ENCODE results near the gene C1orf21. TPM values are rescaled to one million over a fixed set of nuclear protein-coding genes. Genes with fewer than 3 reads are reported as not detected.

C1orf21 gene
- total and polyA plus RNA-seq, 2 donors (not counting 1 experiment from before 2014, with no cell fraction given): under 0.01 to 0.32 TPM

DNA sequence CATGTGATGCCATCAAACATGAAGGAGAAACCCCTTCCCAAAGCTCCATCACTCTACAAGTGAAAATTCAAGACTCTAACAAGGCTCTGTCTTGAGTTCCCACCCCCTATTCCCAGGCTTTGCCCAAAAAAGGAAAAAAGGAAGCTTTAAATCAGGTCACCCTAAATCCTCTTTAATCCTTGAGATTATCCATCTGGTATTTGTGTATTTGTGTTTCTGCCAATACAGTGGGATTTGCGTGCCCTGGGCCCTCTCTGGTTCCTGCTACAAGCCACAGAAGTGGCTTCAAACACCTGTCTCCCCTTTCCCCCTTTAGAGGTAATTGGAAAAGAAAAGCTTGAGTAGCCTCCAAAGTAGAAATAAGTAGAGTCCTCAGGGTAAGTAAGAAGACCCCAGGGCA lies 247.5 kb downstream of the C1orf21 start:
- H3K4me3 ChIP-seq (ENCODE audit: control extremely low read depth in 1 of 5, extremely low read depth in 1 of 5, insufficient read depth in 1 of 5, low read depth in 2 of 5, low read length in 4 of 5): no peak overlapping the region
- H3K9me3 Mint-ChIP-seq (ENCODE audit: insufficient read depth): no peaks in the 10 kb centered on the region
- no CpG with 5 or more reads among the region's 1 CpG for WGBS (ENCODE audit: insufficient coverage)
- no peak for DNase-seq
- H3K4me3 Mint-ChIP-seq: no peak overlapping the region
- H3K27me3 ChIP-seq (replicated peaks in 1 of 4; ENCODE audit: control extremely low read depth in 1 of 4, control insufficient read depth in 3 of 4, insufficient read depth in 4 of 4, low read length in 3 of 4): no peaks in the 10 kb centered on the region
- intact Hi-C loops (cut with micrococcal nuclease): no loop called here
- no peaks in the 10 kb centered on the region for H3K4me1 ChIP-seq (ENCODE audit: control insufficient read depth in 2 of 2, insufficient read depth in 2 of 2, low read length in 2 of 2)
- H3K4me1 Mint-ChIP-seq: no peaks in the 10 kb centered on the region
- peaks cover 22% of the 10 kb centered on the region for H3K27me3 Mint-ChIP-seq
- no peaks in the 10 kb centered on the region for H3K79me2 ChIP-seq (ENCODE audit: control insufficient read depth, insufficient read depth, low read length)
- no peak overlapping the region for H3K9ac ChIP-seq (ENCODE audit: low read length)
- H3K36me3 ChIP-seq (replicated peaks in 1 of 2; ENCODE audit: control extremely low read depth in 1 of 2, control insufficient read depth in 1 of 2, extremely low read depth in 1 of 2, insufficient read depth in 2 of 2, low read length in 1 of 2): no peaks in the 10 kb centered on the region
- no peaks in the 10 kb centered on the region for H3K9me3 ChIP-seq (ENCODE audit: control extremely low read depth in 1 of 3, control insufficient read depth in 2 of 3, insufficient read depth in 1 of 3, low read length in 2 of 3)
- ATAC-seq (ENCODE audit: low read depth): no peak
- ChIA-PET CTCF (no interaction called here), POLR2A (no interaction called here)
- no peak overlapping the region for H2AFZ ChIP-seq (ENCODE audit: insufficient read depth, low read depth, low read length, poor library complexity, severe bottlenecking)
- no peaks in the 10 kb centered on the region for H4K20me1 ChIP-seq (ENCODE audit: control insufficient read depth, insufficient read depth, low read length, poor library complexity, severe bottlenecking)
- no peak for TF ChIP-seq EZH2 (IDR thresholded peaks at IDR 0.05; ENCODE audit: borderline replicate concordance, insufficient read depth, low read depth, low read length, poor library complexity, severe bottlenecking)
- TF ChIP-seq, protein P1, sequence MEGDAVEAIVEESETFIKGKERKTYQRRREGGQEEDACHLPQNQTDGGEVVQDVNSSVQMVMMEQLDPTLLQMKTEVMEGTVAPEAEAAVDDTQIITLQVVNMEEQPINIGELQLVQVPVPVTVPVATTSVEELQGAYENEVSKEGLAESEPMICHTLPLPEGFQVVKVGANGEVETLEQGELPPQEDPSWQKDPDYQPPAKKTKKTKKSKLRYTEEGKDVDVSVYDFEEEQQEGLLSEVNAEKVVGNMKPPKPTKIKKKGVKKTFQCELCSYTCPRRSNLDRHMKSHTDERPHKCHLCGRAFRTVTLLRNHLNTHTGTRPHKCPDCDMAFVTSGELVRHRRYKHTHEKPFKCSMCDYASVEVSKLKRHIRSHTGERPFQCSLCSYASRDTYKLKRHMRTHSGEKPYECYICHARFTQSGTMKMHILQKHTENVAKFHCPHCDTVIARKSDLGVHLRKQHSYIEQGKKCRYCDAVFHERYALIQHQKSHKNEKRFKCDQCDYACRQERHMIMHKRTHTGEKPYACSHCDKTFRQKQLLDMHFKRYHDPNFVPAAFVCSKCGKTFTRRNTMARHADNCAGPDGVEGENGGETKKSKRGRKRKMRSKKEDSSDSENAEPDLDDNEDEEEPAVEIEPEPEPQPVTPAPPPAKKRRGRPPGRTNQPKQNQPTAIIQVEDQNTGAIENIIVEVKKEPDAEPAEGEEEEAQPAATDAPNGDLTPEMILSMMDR (IDR thresholded peaks at IDR 0.05): no peak
- H3K4me2 ChIP-seq (replicated peaks; ENCODE audit: low read depth, low read length, poor library complexity, severe bottlenecking): no peak overlapping the region
- no peak overlapping the region for H3K27ac ChIP-seq (ENCODE audit: low read length in 2 of 2)
- H3K27ac Mint-ChIP-seq: no peak overlapping the region

DNA sequence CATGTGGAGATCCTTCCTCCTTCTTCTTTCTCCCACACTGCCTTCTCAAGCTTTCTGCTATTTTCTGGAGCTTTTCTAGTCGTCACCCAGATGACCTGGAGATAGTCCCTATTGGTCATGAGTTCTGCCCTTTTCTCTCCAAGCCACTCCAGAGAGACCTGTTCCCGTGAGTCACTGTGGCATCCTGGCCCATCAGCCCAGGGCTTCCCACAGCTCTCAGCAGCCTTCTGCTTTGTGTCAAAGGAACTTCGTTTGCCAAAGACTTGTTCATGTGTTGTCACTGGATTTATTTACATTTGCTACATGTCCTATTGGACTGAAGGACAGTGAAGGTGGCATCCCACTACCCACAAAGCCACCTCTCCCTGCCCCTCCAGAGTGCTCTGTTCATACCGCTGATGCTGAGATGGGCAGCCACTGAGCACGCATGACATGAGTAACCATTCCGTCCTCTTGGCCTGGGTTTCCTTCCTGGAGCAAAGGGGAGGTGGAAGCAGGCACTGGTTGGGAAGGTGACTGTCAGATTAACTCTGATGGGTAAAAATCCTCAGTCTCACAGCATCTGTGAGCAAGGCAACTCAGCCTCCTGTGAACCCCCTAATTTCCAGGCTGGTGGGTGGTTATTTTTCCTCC lies 248.6 kb downstream of the C1orf21 start:
- Mint-ChIP-seq H3K4me3 (no peak overlapping the region), H3K9me3 (ENCODE audit: insufficient read depth) (no peaks in the 10 kb centered on the region), H3K4me1 (no peaks in the 10 kb centered on the region), H3K27me3 (peaks cover 22% of the 10 kb centered on the region), H3K27ac (no peak overlapping the region)
- WGBS (ENCODE audit: insufficient coverage): 85% methylated on average over 5 of the region's 6 CpGs
- no peaks in the 10 kb centered on the region for H3K79me2 ChIP-seq (ENCODE audit: control insufficient read depth, insufficient read depth, low read length)
- DNase-seq: no peak
- H3K27me3 ChIP-seq (replicated peaks in 1 of 4; ENCODE audit: control extremely low read depth in 1 of 4, control insufficient read depth in 3 of 4, insufficient read depth in 4 of 4, low read length in 3 of 4): no peaks in the 10 kb centered on the region
- H3K9ac ChIP-seq (ENCODE audit: low read length): no peak overlapping the region
- no peaks in the 10 kb centered on the region for H3K9me3 ChIP-seq (ENCODE audit: control extremely low read depth in 1 of 3, control insufficient read depth in 2 of 3, insufficient read depth in 1 of 3, low read length in 2 of 3)
- ChIA-PET POLR2A (no interaction called here), CTCF (no interaction called here)
- no peak overlapping the region for H3K4me2 ChIP-seq (replicated peaks; ENCODE audit: low read depth, low read length, poor library complexity, severe bottlenecking)
- ATAC-seq (ENCODE audit: low read depth): no peak
- no peaks in the 10 kb centered on the region for H3K36me3 ChIP-seq (replicated peaks in 1 of 2; ENCODE audit: control extremely low read depth in 1 of 2, control insufficient read depth in 1 of 2, extremely low read depth in 1 of 2, insufficient read depth in 2 of 2, low read length in 1 of 2)
- H3K4me1 ChIP-seq (ENCODE audit: control insufficient read depth in 2 of 2, insufficient read depth in 2 of 2, low read length in 2 of 2): no peaks in the 10 kb centered on the region
- no peaks in the 10 kb centered on the region for H4K20me1 ChIP-seq (ENCODE audit: control insufficient read depth, insufficient read depth, low read length, poor library complexity, severe bottlenecking)
- H3K27ac ChIP-seq (ENCODE audit: low read length in 2 of 2): no peak overlapping the region
- intact Hi-C loops (cut with micrococcal nuclease): no loop called here
- no peak overlapping the region for H3K4me3 ChIP-seq (ENCODE audit: control extremely low read depth in 1 of 5, extremely low read depth in 1 of 5, insufficient read depth in 1 of 5, low read depth in 2 of 5, low read length in 4 of 5)
- no peak overlapping the region for H2AFZ ChIP-seq (ENCODE audit: insufficient read depth, low read depth, low read length, poor library complexity, severe bottlenecking)
- TF ChIP-seq EZH2 (IDR thresholded peaks at IDR 0.05; ENCODE audit: borderline replicate concordance, insufficient read depth, low read depth, low read length, poor library complexity, severe bottlenecking): no peak
- TF ChIP-seq, protein P1 (IDR thresholded peaks at IDR 0.05): no peak
